Body of pancreas (tissue), 4 donors: ENCODE results near the gene HDHD2. TPM values are rescaled to one million over a fixed set of nuclear protein-coding genes. Genes with fewer than 3 reads are reported as not detected.

ENCODE experiments used
- ATAC-seq: fragments of 150-250 bp; one replicate; pipeline ENCODE4 v1.9.1; 2016
- DNase-seq, 4 donors: peaks; one replicate each; pipeline ENCODE4 v3.0.0-alpha.2; 2019
- H3K27ac ChIP-seq, 4 donors: fragments of 200-600 bp; sonication (generic); 1 replicate in 3 of 4; 2 replicates in 1 of 4; pipeline versions ENCODE4 v1.5.1 to v1.6.1; 2016 to 2019; ENCODE audit warnings: mild to moderate bottlenecking in 1 of 4, mixed read lengths in 1 of 4, moderate library complexity in 1 of 4
- H3K27me3 ChIP-seq, 2 donors: fragments of 200-600 bp; sonication (generic); one replicate each; pipeline ENCODE4 v1.6.0; 2016; ENCODE audit warnings: mild to moderate bottlenecking in 1 of 2
- H3K36me3 ChIP-seq, 2 donors: fragments of 200-600 bp; sonication (generic); replicated peaks in 1 of 2; 2 replicates each; pipeline ENCODE4 v1.5.1; 2016; ENCODE audit warnings: low read depth in 2 of 2; ENCODE audit not compliant: insufficient read depth in 1 of 2
- H3K4me1 ChIP-seq: fragments of 200-600 bp; sonication (generic); one replicate; pipeline ENCODE4 v1.6.0; 2016
- H3K4me3 ChIP-seq, 2 donors: fragments of 200-600 bp; sonication (generic); 1 replicate in 1 of 2; 2 replicates in 1 of 2; pipeline ENCODE4 v1.5.1; 2016 to 2019
- H3K9me3 ChIP-seq, 3 donors: fragments of 200-600 bp; sonication (generic); 1 replicate in 2 of 3; 2 replicates in 1 of 3; pipeline ENCODE4 v1.5.1; 2016
- CTCF ChIP-seq, 7 experiments: fragments of 450-650 bp in 4 of 7; fragments of 200-600 bp in 3 of 7; sonication (generic) in 3 of 7; IDR thresholded peaks; one replicate each; pipeline ENCODE4 v1.5.1; 2016 to 2019; ENCODE audit warnings: antibody characterized with exemption in 7 of 7
- POLR2A ChIP-seq, 3 donors: fragments of 450-650 bp; IDR thresholded peaks; one replicate each; pipeline ENCODE4 v1.6.1; 2016; ENCODE audit warnings: antibody characterized with exemption in 3 of 3, mild to moderate bottlenecking in 2 of 3
- WGBS, 2 donors: methylation state at CpG; one replicate each; pipeline ENCODE4 v1.1.5; 2017; 5-methylcytosine and 5-hydroxymethylcytosine counted together
- intact Hi-C: fragments of 100-400 bp; cut with DNase I; formaldehyde crosslinking; loops from one replicate; pipeline ENCODE4 v1.15.1; 2023
- total RNA-seq, 2 donors: library from RNA; depleted of rRNA; stranded (reverse); fragments of >200 nt; gene quantifications; one replicate each; pipeline ENCODE4 v1.1.0, GENCODE V29; 2016

The HDHD2 gene
- total RNA-seq, 2 donors from 2014 or later = 22.8 to 24.1 TPM

GRCh38 chr18:47121146-47121545 lies 29.2 kb downstream of the HDHD2 start:
- intact Hi-C loops = no loop called here
- WGBS, 2 donors = 87 to 93% methylated on average over 3 of the region's 3 CpGs
- H3K4me3 ChIP-seq = no peak overlapping the region
- H3K36me3 ChIP-seq = no peaks in the 10 kb centered on the region
- ATAC-seq = no peak
- TF ChIP-seq POLR2A (IDR thresholded peaks at IDR 0.05) = no peak
- no peaks in the 10 kb centered on the region for H3K27me3 ChIP-seq
- no peaks in the 10 kb centered on the region for H3K9me3 ChIP-seq
- peaks cover 8% of the 10 kb centered on the region for H3K4me1 ChIP-seq
- H3K27ac ChIP-seq = no peak overlapping the region
- DNase-seq = no peak

GRCh38 chr18:47120428-47120827 lies 29.9 kb downstream of the HDHD2 start:
- no peaks in the 10 kb centered on the region for H3K9me3 ChIP-seq
- no peak overlapping the region for H3K4me3 ChIP-seq
- H3K36me3 ChIP-seq = no peaks in the 10 kb centered on the region
- no peaks in the 10 kb centered on the region for H3K27me3 ChIP-seq
- ATAC-seq (no peak), DNase-seq (no peak)
- WGBS, 2 donors = 57 to 73% methylated on average over 4 of the region's 4 CpGs
- intact Hi-C loops = no loop called here
- H3K27ac ChIP-seq = no peak overlapping the region
- peaks cover 15% of the 10 kb centered on the region for H3K4me1 ChIP-seq
- TF ChIP-seq POLR2A (IDR thresholded peaks at IDR 0.05) (no peak), CTCF (IDR thresholded peaks at IDR 0.05) (no peak)

- WGBS, 2 donors = 98 to 100% methylated on average over 2 of the region's 2 CpGs
- ATAC-seq = no peak
- intact Hi-C loops = no loop called here
Observed at GRCh38 chr18:47118981-47119380, 31.3 kb downstream of the HDHD2 start.

GRCh38 chr18:47115205-47115604 lies 35.1 kb downstream of the HDHD2 start:
- no peak for DNase-seq
- no peak for TF ChIP-seq POLR2A (IDR thresholded peaks at IDR 0.05)
- TF ChIP-seq CTCF (IDR thresholded peaks at IDR 0.05) = no peak
- Histone ChIP-seq H3K27me3 (no peaks in the 10 kb centered on the region), H3K9me3 (no peaks in the 10 kb centered on the region), H3K27ac (peak overlapping the region in 1 of 4 donors; percentile 22), H3K4me3 (no peak overlapping the region), H3K36me3 (peaks cover 0 to 8% of the 10 kb centered on the region in 2 donors), H3K4me1 (peaks cover 45% of the 10 kb centered on the region)
- intact Hi-C loops = no loop called here
- 49 to 53% methylated on average over 2 of the region's 2 CpGs for WGBS, 2 donors
- ATAC-seq = peak; percentile 30

More at GRCh38 chr18:47118981-47119380, 31.3 kb downstream of the HDHD2 start:
- no peak for DNase-seq
- Histone ChIP-seq H3K4me1 (peaks cover 27% of the 10 kb centered on the region), H3K27ac (no peak overlapping the region), H3K9me3 (no peaks in the 10 kb centered on the region), H3K36me3 (no peaks in the 10 kb centered on the region), H3K4me3 (no peak overlapping the region), H3K27me3 (no peaks in the 10 kb centered on the region)
- TF ChIP-seq CTCF (IDR thresholded peaks at IDR 0.05) (no peak), POLR2A (IDR thresholded peaks at IDR 0.05) (no peak)

GRCh38 chr18:47113796-47114540 lies 36.3 kb downstream of the HDHD2 start:
- Histone ChIP-seq H3K4me3 (no peak overlapping the region), H3K9me3 (no peaks in the 10 kb centered on the region), H3K36me3 (peaks cover 0 to 8% of the 10 kb centered on the region in 2 donors), H3K27ac (peak overlapping the region in 1 of 4 donors; percentile 22), H3K27me3 (no peaks in the 10 kb centered on the region), H3K4me1 (peaks cover 57% of the 10 kb centered on the region)
- no peak for ATAC-seq
- WGBS, 2 donors = 70 to 86% methylated on average over 2 of the region's 2 CpGs
- intact Hi-C loops = no loop called here
- DNase-seq = no peak
- TF ChIP-seq POLR2A (IDR thresholded peaks at IDR 0.05) (no peak), CTCF (IDR thresholded peaks at IDR 0.05) (no peak)
